H1 (cell line): ENCODE results near the gene FAM83F. TPM values are rescaled to one million over a fixed set of nuclear protein-coding genes. Genes with fewer than 3 reads are reported as not detected.

Source experiments
- CTCF ChIA-PET: fragments of 300-600 bp; sonication (Branson Sonifier 250); formaldehyde crosslinking; loops from one replicate; lab custom pipeline; 2021; ENCODE audit not compliant: partially characterized antibody; lab: Charles Lee
- POLR2A ChIA-PET: fragments of 300-600 bp; sonication (Branson Sonifier 250); formaldehyde crosslinking; loops from one replicate; lab custom pipeline; 2021; ENCODE audit warnings: inconsistent platforms; ENCODE audit not compliant: partially characterized antibody; lab: Charles Lee
- DNase-seq, 2 experiments: peaks; one replicate each; pipeline versions ENCODE4 v3.0.0 to v3.0.0-alpha.2; 2010 to 2022; ENCODE audit warnings: low spot score in 2 of 2, low read depth in 1 of 2, mixed read lengths in 1 of 2
- FAIRE-seq: peaks from 2 replicates; lab custom pipeline; 2011; peaks lifted over from hg19 to GRCh38; lab: Jason Lieb, UNC
- H2AFZ ChIP-seq: 2 replicates; pipeline ENCODE4 v1.8.1; 2012; ENCODE audit warnings: low read length, inconsistent platforms
- H2AK5ac ChIP-seq: 2 replicates; pipeline ENCODE4 v1.6.1; 2013; ENCODE audit warnings: low read depth, low read length
- H2BK120ac ChIP-seq: replicated peaks from 2 replicates; pipeline ENCODE3; 2013; ENCODE audit warnings: low read depth, low read length, inconsistent platforms
- H2BK12ac ChIP-seq: 2 replicates; pipeline ENCODE4 v1.6.1; 2013; ENCODE audit warnings: low read depth, low read length
- H2BK15ac ChIP-seq: 2 replicates; pipeline ENCODE4 v1.6.1; 2013; ENCODE audit warnings: low read length
- H2BK20ac ChIP-seq: 2 replicates; pipeline ENCODE4 v1.6.1; 2013; ENCODE audit warnings: low read length
- H2BK5ac ChIP-seq: 2 replicates; pipeline ENCODE4 v1.6.1; 2013; ENCODE audit warnings: low read depth, low read length
- H3K14ac ChIP-seq: 2 replicates; pipeline ENCODE4 v1.6.1; 2013; ENCODE audit warnings: inconsistent platforms; ENCODE audit not compliant: insufficient read length
- H3K18ac ChIP-seq: 2 replicates; pipeline ENCODE4 v1.6.1; 2013; ENCODE audit warnings: low read length; ENCODE audit errors: extremely low read depth
- H3K23ac ChIP-seq: 2 replicates; pipeline ENCODE4 v1.6.1; 2013; ENCODE audit warnings: inconsistent platforms; ENCODE audit not compliant: insufficient read length
- H3K23me2 ChIP-seq: 2 replicates; pipeline ENCODE4 v1.6.1; 2013; ENCODE audit warnings: low read depth, low read length
- H3K27ac ChIP-seq: 2 replicates; pipeline ENCODE4 v1.6.1; 2011; ENCODE audit warnings: low read depth, low read length, inconsistent platforms
- H3K27me3 ChIP-seq, 4 experiments: replicated peaks in 1 of 4; 1 replicate in 1 of 4; 2 replicates in 3 of 4; pipeline versions ENCODE4 v1.6.1 to v1.8.1; 2011 to 2013; ENCODE audit warnings: low read length in 3 of 4, mild to moderate bottlenecking in 3 of 4, inconsistent platforms in 2 of 4, mixed read lengths in 2 of 4, moderate library complexity in 1 of 4; ENCODE audit not compliant: control insufficient read depth in 3 of 4, insufficient read depth in 3 of 4; ENCODE audit errors: extremely low read depth in 1 of 4
- H3K36me3 ChIP-seq, 4 experiments: 2 replicates each; pipeline versions ENCODE4 v1.6.1 to v1.8.1; 2011 to 2013; ENCODE audit warnings: mild to moderate bottlenecking in 4 of 4, low read length in 3 of 4, moderate library complexity in 2 of 4, control low read depth in 1 of 4, inconsistent platforms in 1 of 4; ENCODE audit not compliant: insufficient read depth in 4 of 4, control insufficient read depth in 2 of 4
- H3K4ac ChIP-seq: replicated peaks from 2 replicates; pipeline ENCODE3; 2013; ENCODE audit warnings: low read length, low read depth, mixed read lengths, inconsistent platforms; ENCODE audit not compliant: insufficient read length
- H3K4me1 ChIP-seq, 4 experiments: replicated peaks in 1 of 4; 1 replicate in 1 of 4; 2 replicates in 3 of 4; pipeline versions ENCODE4 v1.6.1 to v1.8.1; 2011 to 2013; ENCODE audit warnings: low read length in 3 of 4, inconsistent platforms in 2 of 4, mixed read lengths in 1 of 4; ENCODE audit not compliant: insufficient read depth in 4 of 4, control insufficient read depth in 3 of 4
- H3K4me2 ChIP-seq, 2 experiments: 2 replicates each; pipeline versions ENCODE4 v1.6.1 to v1.8.1; 2011 to 2013; ENCODE audit warnings: low read depth in 2 of 2, low read length in 2 of 2, control low read depth in 1 of 2, inconsistent platforms in 1 of 2, mild to moderate bottlenecking in 1 of 2; ENCODE audit not compliant: insufficient read depth in 1 of 2
- H3K4me3 ChIP-seq, 4 experiments: fragments of 200-600, 300-600 bp in 1 of 4; sonication (generic), shearing (Covaris generic), sonication (Bioruptor Twin) in 1 of 4; 2 replicates each; pipeline versions ENCODE4 v1.5.1 to v1.8.1; 2011 to 2016; ENCODE audit warnings: low read length in 4 of 4, low read depth in 3 of 4, control low read depth in 2 of 4, inconsistent platforms in 2 of 4, mild to moderate bottlenecking in 2 of 4, mixed read lengths in 1 of 4, moderate library complexity in 1 of 4; ENCODE audit not compliant: insufficient read depth in 2 of 4; ENCODE audit errors: extremely low read depth in 1 of 4
- H3K56ac ChIP-seq: replicated peaks from 2 replicates; pipeline ENCODE3; 2013; ENCODE audit warnings: low read depth, mild to moderate bottlenecking, mixed read lengths, low read length, inconsistent platforms; ENCODE audit not compliant: insufficient read length
- H3K79me1 ChIP-seq: 2 replicates; pipeline ENCODE4 v1.6.1; 2013; ENCODE audit warnings: low read depth, low read length, control low read depth
- H3K79me2 ChIP-seq, 2 experiments: 2 replicates each; pipeline versions ENCODE4 v1.6.1 to v1.8.1; 2012 to 2013; ENCODE audit warnings: low read length in 2 of 2, mild to moderate bottlenecking in 2 of 2, inconsistent platforms in 1 of 2; ENCODE audit not compliant: insufficient read depth in 2 of 2, control insufficient read depth in 1 of 2
- H3K9ac ChIP-seq, 4 experiments: replicated peaks in 1 of 4; 1 replicate in 1 of 4; 2 replicates in 3 of 4; pipeline versions ENCODE4 v1.6.1 to v1.8.1; 2011 to 2013; ENCODE audit warnings: low read depth in 3 of 4, low read length in 3 of 4, control low read depth in 2 of 4, mild to moderate bottlenecking in 2 of 4, moderate library complexity in 2 of 4, inconsistent platforms in 1 of 4; ENCODE audit errors: extremely low read depth in 1 of 4
- H3K9me3 ChIP-seq, 2 experiments: 2 replicates each; pipeline versions ENCODE4 v1.6.1 to v1.8.1; 2012 to 2013; ENCODE audit warnings: mild to moderate bottlenecking in 2 of 2, moderate library complexity in 2 of 2, control low read depth in 1 of 2, inconsistent platforms in 1 of 2, low read depth in 1 of 2, low read length in 1 of 2, mixed read lengths in 1 of 2; ENCODE audit not compliant: insufficient read depth in 2 of 2
- H4K20me1 ChIP-seq, 2 experiments: replicated peaks in 1 of 2; 2 replicates each; pipeline versions ENCODE3 to v1.8.1; 2011 to 2013; ENCODE audit warnings: inconsistent platforms in 2 of 2, low read length in 2 of 2, mild to moderate bottlenecking in 1 of 2; ENCODE audit not compliant: insufficient read depth in 2 of 2, control insufficient read depth in 1 of 2
- H4K5ac ChIP-seq: 2 replicates; pipeline ENCODE4 v1.6.1; 2013; ENCODE audit warnings: low read length, low read depth, mixed read lengths, inconsistent platforms; ENCODE audit not compliant: insufficient read length
- H4K8ac ChIP-seq: 2 replicates; pipeline ENCODE4 v1.8.0; 2013; ENCODE audit warnings: mild to moderate bottlenecking, moderate library complexity, low read length, inconsistent platforms; ENCODE audit not compliant: insufficient read depth; ENCODE audit errors: extremely low read depth
- H4K91ac ChIP-seq: replicated peaks from 2 replicates; pipeline ENCODE3; 2013; ENCODE audit warnings: low read length, mixed read lengths, inconsistent platforms; ENCODE audit not compliant: insufficient read length
- BRCA1 ChIP-seq: IDR thresholded peaks from 2 replicates; pipeline ENCODE4 v1.6.1; 2012; ENCODE audit warnings: low read depth, low read length, improper control_type of control experiment
- CHD1 ChIP-seq: IDR thresholded peaks from 2 replicates; pipeline ENCODE4 v1.6.1; 2012; ENCODE audit warnings: low read depth, low read length, improper control_type of control experiment
- JUN ChIP-seq: IDR thresholded peaks from 2 replicates; pipeline ENCODE4 v1.6.1; 2011; ENCODE audit warnings: low read depth, mild to moderate bottlenecking, improper control_type of control experiment, low read length
- MAFK ChIP-seq: IDR thresholded peaks from 2 replicates; pipeline ENCODE4 v1.6.1; 2012; ENCODE audit warnings: low read depth, mild to moderate bottlenecking, improper control_type of control experiment, low read length
- NANOG ChIP-seq: IDR thresholded peaks from 2 replicates; pipeline ENCODE4 v1.6.1; 2011; ENCODE audit warnings: low read length, low read depth, mild to moderate bottlenecking, inconsistent platforms; ENCODE audit not compliant: insufficient read depth, poor library complexity, severe bottlenecking
- POLR2A ChIP-seq, 2 experiments: IDR thresholded peaks; 1 replicate in 1 of 2; 2 replicates in 1 of 2; pipeline ENCODE4 v1.6.1; 2011; ENCODE audit warnings: low read depth in 2 of 2, low read length in 2 of 2, mild to moderate bottlenecking in 2 of 2; ENCODE audit errors: control extremely low read depth in 1 of 2
- RBBP5 ChIP-seq: IDR thresholded peaks from 2 replicates; pipeline ENCODE4 v1.7.1; 2012; ENCODE audit warnings: low read depth, mild to moderate bottlenecking, inconsistent platforms, low read length, moderate library complexity, borderline replicate concordance
- ZNF274 ChIP-seq: IDR thresholded peaks from 2 replicates; pipeline ENCODE4 v1.7.0; 2012; ENCODE audit warnings: low read length, borderline replicate concordance; ENCODE audit errors: extremely low read depth
- whole genome bisulfite sequencing, 2 experiments: shearing (Covaris generic) in 1 of 2; methylation state at CpG; one replicate each; pipeline versions ENCODE4 v1.1.6 to v1.1.7; 2013 to 2015; ENCODE audit warnings: low lambda C conversion rate in 2 of 2, mixed read lengths in 2 of 2, inconsistent platforms in 1 of 2, low coverage in 1 of 2, missing lambda C conversion rate in 1 of 2; ENCODE audit not compliant: insufficient replicate concordance in 2 of 2, insufficient coverage in 1 of 2, insufficient read length in 1 of 2; ENCODE audit errors: extremely low coverage in 1 of 2, missing lambda C conversion rate in 1 of 2; 5-methylcytosine and 5-hydroxymethylcytosine counted together
- polyA plus RNA-seq, 7 experiments: library from polyadenylated mRNA; depleted of rRNA in 3 of 7; stranded (reverse) in 5 of 7; unstranded in 2 of 7; fragments of >200 nt in 5 of 7; fragments of 200-250 nt in 2 of 7; gene quantifications; 1 replicate in 5 of 7; 2 replicates in 1 of 7; 4 replicates in 1 of 7; pipeline versions ENCODE4 v1.2.1 to v1.2.3, GENCODE V29; 2011 to 2013; ENCODE audit warnings: missing spikeins in 2 of 7, mixed read lengths in 2 of 7
- total RNA-seq: library from RNA; stranded (reverse); fragmentation: NEBNext Ultra II Directional; extraction: Animal tissue kit (Norgen Biotek cat#: 25700); gene quantifications from 2 replicates; pipeline ENCODE4 v1.2.1, GENCODE V29; 2021
- TF ChIP-seq, protein P1 (sequence below): IDR thresholded peaks from 2 replicates; pipeline ENCODE4 v1.6.1; 2012; ENCODE audit warnings: inconsistent platforms

The FAM83F gene
- total and polyA plus RNA-seq, 2 of the 8 experiments (the other 6 are each of a cell fraction or from before 2014, with no cell fraction given), result 8.6 to 18.9 TPM

DNA sequence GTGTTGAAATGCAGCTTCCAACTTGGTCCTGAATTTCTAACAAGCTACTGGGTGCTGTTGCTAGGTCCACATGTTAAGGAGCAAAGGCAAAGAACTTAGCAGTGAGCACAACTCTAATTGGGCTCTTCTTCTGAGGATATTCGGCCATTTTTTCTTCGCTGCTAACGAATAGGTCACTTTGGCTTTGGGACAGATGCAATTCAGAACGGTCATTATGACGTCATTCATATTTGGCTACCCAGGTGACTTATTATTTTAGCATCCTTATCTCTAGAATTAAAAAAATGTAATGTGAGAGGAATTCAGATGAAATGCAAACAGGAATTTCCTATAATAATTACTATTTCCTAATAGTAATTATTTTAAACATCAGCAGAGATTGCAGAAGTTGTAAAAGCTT, 20.7 kb upstream of the FAM83F start:
- Histone ChIP-seq H2BK20ac (no peak overlapping the region), H3K9ac (no peak overlapping the region), H4K91ac (no peak overlapping the region), H4K8ac (no peak overlapping the region), H2BK5ac (no peak overlapping the region), H3K36me3 (no peaks in the 10 kb centered on the region), H4K5ac (no peak overlapping the region), H4K20me1 (no peaks in the 10 kb centered on the region), H3K27me3 (peaks cover 0 to 2% (median under 1%) of the 10 kb centered on the region in 4 experiments; a peak in 3 of 7 replicates), H3K4me1 (peaks cover 0 to 7% (median 0%) of the 10 kb centered on the region in 4 experiments; a peak in 4 of 7 replicates), H2BK15ac (no peak overlapping the region), H3K56ac (no peak overlapping the region), H3K9me3 (no peaks in the 10 kb centered on the region), H3K18ac (no peak overlapping the region), H3K14ac (no peak overlapping the region), H2AK5ac (no peak overlapping the region), H3K27ac (no peak overlapping the region), H2BK12ac (no peak overlapping the region), H3K23ac (no peak overlapping the region), H3K79me1 (no peaks in the 10 kb centered on the region), H3K23me2 (no peaks in the 10 kb centered on the region), H3K4me3 (no peak overlapping the region), H2BK120ac (no peak overlapping the region), H2AFZ (no peak overlapping the region), H3K79me2 (no peaks in the 10 kb centered on the region), H3K4me2 (no peak overlapping the region)
- no peak for FAIRE-seq
- ChIA-PET CTCF (interaction anchor here (0.9 to 3.3 kb wide), 9 partner anchors 10 to 545 kb away, joined by 3 to 13 read pairs (median 4); no protein-coding TSS in a partner anchor), POLR2A (interaction anchor here (0.9 kb wide), 1 partner anchor 18 kb away, joined by 5 read pairs; no protein-coding TSS in a partner anchor)
- WGBS, 2 experiments, result 89% methylated on average over 5 of the region's 5 CpGs; no CpG with 5 or more reads in 1 of the 2 experiments
- DNase-seq, result no peak
- no peak for TF ChIP-seq CHD1
- no peak for TF ChIP-seq JUN
- TF ChIP-seq ZNF274, result no peak
- no peak for TF ChIP-seq NANOG
- TF ChIP-seq RBBP5, result no peak
- no peak for TF ChIP-seq BRCA1
- no peak for TF ChIP-seq MAFK
- TF ChIP-seq POLR2A (IDR thresholded peaks at IDR 0.05; ENCODE audit: control extremely low read depth in 1 of 2, low read depth in 2 of 2, low read length in 2 of 2), result no peak
- TF ChIP-seq, protein P1, sequence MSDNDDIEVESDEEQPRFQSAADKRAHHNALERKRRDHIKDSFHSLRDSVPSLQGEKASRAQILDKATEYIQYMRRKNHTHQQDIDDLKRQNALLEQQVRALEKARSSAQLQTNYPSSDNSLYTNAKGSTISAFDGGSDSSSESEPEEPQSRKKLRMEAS, result no peak
- TF ChIP-seq, all 59 proteins: peak for 0
- H3K4ac ChIP-seq, result no peak overlapping the region
